H1 (cell line): ENCODE measurements around the gene ARHGEF28. TPM values are rescaled to one million over a fixed set of nuclear protein-coding genes. Genes with fewer than 3 reads are reported as not detected.

ENCODE experiments used
- CBX5 ChIP-seq: fragments of 300-800, 300-1000 bp; sonication (generic); IDR thresholded peaks from 2 replicates; pipeline ENCODE4 v1.7.1; 2016; ENCODE audit warnings: antibody characterized with exemption, low read length, low read depth
- CBX8 ChIP-seq: fragments of 300-800, 300-1000 bp; sonication (generic); IDR thresholded peaks from 2 replicates; pipeline ENCODE4 v1.7.1; 2016; ENCODE audit warnings: low read depth, low read length, borderline replicate concordance
- CEBPB ChIP-seq: IDR thresholded peaks from 2 replicates; pipeline ENCODE4 v1.6.1; 2012; ENCODE audit warnings: low read depth, low read length
- CHD2 ChIP-seq: IDR thresholded peaks from 2 replicates; pipeline ENCODE4 v1.6.1; 2012; ENCODE audit warnings: low read length, improper control_type of control experiment
- CHD7 ChIP-seq: fragments of 300-600 bp; sonication (generic); IDR thresholded peaks from 2 replicates; pipeline ENCODE4 v1.7.1; 2012; ENCODE audit warnings: low read length, moderate library complexity, mild to moderate bottlenecking, inconsistent platforms; ENCODE audit not compliant: insufficient replicate concordance
- EGR1 ChIP-seq: IDR thresholded peaks from 2 replicates; pipeline ENCODE4 v1.6.1; 2011; ENCODE audit warnings: low read depth, low read length, borderline replicate concordance
- EZH2 ChIP-seq: fragments of 200-600 bp; sonication (generic); IDR thresholded peaks from 2 replicates; pipeline ENCODE4 v1.7.1; 2012; ENCODE audit warnings: low read depth, mild to moderate bottlenecking, moderate library complexity, low read length, inconsistent platforms; ENCODE audit not compliant: severe bottlenecking
- GABPA ChIP-seq: IDR thresholded peaks from 2 replicates; pipeline ENCODE4 v1.6.1; 2011; ENCODE audit warnings: mild to moderate bottlenecking, low read length, moderate library complexity, borderline replicate concordance; ENCODE audit not compliant: insufficient read depth
- HDAC2 ChIP-seq, 2 experiments: fragments of 300-600 bp in 1 of 2; sonication (generic) in 1 of 2; IDR thresholded peaks; 2 replicates each; pipeline ENCODE4 v1.6.1; 2011 to 2012; ENCODE audit warnings: low read depth in 2 of 2, low read length in 2 of 2, mild to moderate bottlenecking in 2 of 2, moderate library complexity in 2 of 2, borderline replicate concordance in 1 of 2, inconsistent platforms in 1 of 2
- HDAC6 ChIP-seq: IDR thresholded peaks from one replicate; pipeline ENCODE4 v1.7.1; 2012; ENCODE audit warnings: low read depth, mild to moderate bottlenecking, inconsistent platforms, low read length, moderate library complexity
- KDM1A ChIP-seq: fragments of 200-600, 300-600 bp; sonication (generic); IDR thresholded peaks from 2 replicates; pipeline ENCODE4 v1.7.1; 2016; ENCODE audit warnings: mild to moderate bottlenecking, low read length, borderline replicate concordance
- POU5F1 ChIP-seq: IDR thresholded peaks from 2 replicates; pipeline ENCODE4 v1.6.1; 2011; ENCODE audit warnings: low read depth, mild to moderate bottlenecking, low read length, moderate library complexity
- polyA plus RNA-seq, 7 experiments: library from polyadenylated mRNA; depleted of rRNA in 3 of 7; stranded (reverse) in 5 of 7; unstranded in 2 of 7; fragments of >200 nt in 5 of 7; fragments of 200-250 nt in 2 of 7; gene quantifications; 1 replicate in 5 of 7; 2 replicates in 1 of 7; 4 replicates in 1 of 7; pipeline versions ENCODE4 v1.2.1 to v1.2.3, GENCODE V29; 2011 to 2013; ENCODE audit warnings: missing spikeins in 2 of 7, mixed read lengths in 2 of 7
- total RNA-seq: library from RNA; stranded (reverse); fragmentation: NEBNext Ultra II Directional; extraction: Animal tissue kit (Norgen Biotek cat#: 25700); gene quantifications from 2 replicates; pipeline ENCODE4 v1.2.1, GENCODE V29; 2021

ARHGEF28 gene
- total and polyA plus RNA-seq, 2 of the 8 experiments (the other 6 are each of a cell fraction or from before 2014, with no cell fraction given) = 0.33 to 1.0 TPM

- TF ChIP-seq CHD7 (no peak), CEBPB (no peak), CHD2 (no peak), HDAC6 (no peak), EGR1 (no peak), HDAC2 (IDR thresholded peaks at IDR 0.05; ENCODE audit: borderline replicate concordance in 1 of 2, low read depth in 2 of 2, low read length in 2 of 2) (no peak), GABPA (no peak), CBX5 (no peak), POU5F1 (no peak), EZH2 (no peak), CBX8 (no peak), KDM1A (no peak)
Observed at GRCh38 chr5:73791389-73791788, 165.4 kb downstream of the ARHGEF28 start (continued).
